ENCODE data around the gene ITGA6. TPM values are rescaled to one million over a fixed set of nuclear protein-coding genes. Genes with fewer than 3 reads are reported as not detected.

ITGA6 gene
- total RNA-seq, 1 donor from 2014 or later: 35.3 TPM

- no peaks in the 10 kb centered on the region for H3K27me3 Mint-ChIP-seq (ENCODE audit: low read depth, unreplicated experiment)
- H3K4me2 ChIP-seq (ENCODE audit: low read length): peak overlapping the region; percentile 70
- H3K36me3 Mint-ChIP-seq (ENCODE audit: low read depth, unreplicated experiment): no peaks in the 10 kb centered on the region
- H3K4me1 ChIP-seq (ENCODE audit: insufficient read depth, low read length): peaks cover 42% of the 10 kb centered on the region
- H3K9me3 Mint-ChIP-seq (ENCODE audit: unreplicated experiment): no peaks in the 10 kb centered on the region
- H3K9ac ChIP-seq (ENCODE audit: low read length): peak overlapping the region; percentile 67
- peak overlapping the region; percentile 35 for H2AFZ ChIP-seq (ENCODE audit: low read depth, low read length)
- H3K27ac ChIP-seq (ENCODE audit: low read depth, low read length): peak overlapping the region; percentile 80
- H3K27me3 ChIP-seq (ENCODE audit: insufficient read depth, low read length): no peaks in the 10 kb centered on the region
- peak overlapping the region; percentile 37 for H3K4me3 Mint-ChIP-seq (ENCODE audit: unreplicated experiment)
- H3K9me3 ChIP-seq (ENCODE audit: insufficient read depth, low read depth, low read length): no peaks in the 10 kb centered on the region
- TF ChIP-seq CTCF (IDR thresholded peaks at IDR 0.05; ENCODE audit: insufficient read depth, low read depth, low read length) (no peak), EZH2 (IDR thresholded peaks at IDR 0.05; ENCODE audit: insufficient read depth, low read length) (no peak)
- peak overlapping the region; percentile 15 for H3K4me3 ChIP-seq (ENCODE audit: insufficient read depth, low read depth, low read length)
- peaks cover 36% of the 10 kb centered on the region for H3K4me1 Mint-ChIP-seq (ENCODE audit: low read depth, unreplicated experiment)
- no peaks in the 10 kb centered on the region for H4K20me1 ChIP-seq (ENCODE audit: insufficient read depth, low read length)
- H3K79me2 ChIP-seq (ENCODE audit: insufficient read depth, low read length): peaks cover 34% of the 10 kb centered on the region
- peak overlapping the region; percentile 96 for H3K27ac Mint-ChIP-seq (ENCODE audit: unreplicated experiment)
- DNase-seq (ENCODE audit: low read depth) (peak; percentile 96), FAIRE-seq (peak; percentile 26)
- H3K36me3 ChIP-seq (ENCODE audit: insufficient read depth, low read length): no peaks in the 10 kb centered on the region
Measured at GRCh38 chr2:172442072-172442895, 14.9 kb downstream of the ITGA6 start.

GRCh38 chr2:172445851-172446250, 18.5 kb downstream of the ITGA6 start:
- Histone ChIP-seq H4K20me1 (ENCODE audit: insufficient read depth, low read length) (no peaks in the 10 kb centered on the region), H3K27me3 (ENCODE audit: insufficient read depth, low read length) (no peaks in the 10 kb centered on the region), H3K9ac (ENCODE audit: low read length) (no peak overlapping the region), H3K4me3 (ENCODE audit: insufficient read depth, low read depth, low read length) (no peak overlapping the region), H3K27ac (ENCODE audit: low read depth, low read length) (no peak overlapping the region), H3K36me3 (ENCODE audit: insufficient read depth, low read length) (no peaks in the 10 kb centered on the region), H3K4me2 (ENCODE audit: low read length) (no peak overlapping the region), H3K4me1 (ENCODE audit: insufficient read depth, low read length) (peaks cover 35% of the 10 kb centered on the region), H3K9me3 (ENCODE audit: insufficient read depth, low read depth, low read length) (no peaks in the 10 kb centered on the region), H3K79me2 (ENCODE audit: insufficient read depth, low read length) (peaks cover 11% of the 10 kb centered on the region), H2AFZ (ENCODE audit: low read depth, low read length) (no peak overlapping the region)
- no peak for FAIRE-seq
- no peak overlapping the region for H3K27ac Mint-ChIP-seq (ENCODE audit: unreplicated experiment)
- H3K36me3 Mint-ChIP-seq (ENCODE audit: low read depth, unreplicated experiment): no peaks in the 10 kb centered on the region
- H3K4me3 Mint-ChIP-seq (ENCODE audit: unreplicated experiment): no peak overlapping the region
- H3K4me1 Mint-ChIP-seq (ENCODE audit: low read depth, unreplicated experiment): peaks cover 28% of the 10 kb centered on the region
- no peaks in the 10 kb centered on the region for H3K9me3 Mint-ChIP-seq (ENCODE audit: unreplicated experiment)
- DNase-seq (ENCODE audit: low read depth): no peak
- no peaks in the 10 kb centered on the region for H3K27me3 Mint-ChIP-seq (ENCODE audit: low read depth, unreplicated experiment)
- TF ChIP-seq EZH2 (IDR thresholded peaks at IDR 0.05; ENCODE audit: insufficient read depth, low read length): no peak
- TF ChIP-seq CTCF (IDR thresholded peaks at IDR 0.05; ENCODE audit: insufficient read depth, low read depth, low read length): no peak

All from astrocyte (in vitro differentiated cells and primary cell).